Hindlimb muscle (tissue), 1 donor: ENCODE data around the gene RAPSN. TPM values are rescaled to one million over a fixed set of nuclear protein-coding genes. Genes with fewer than 3 reads are reported as not detected.

Experiments
- DNase-seq: peaks from one replicate; pipeline ENCODE4 v3.0.0-alpha.2; 2013
- polyA plus RNA-seq: library from polyadenylated mRNA; unstranded; fragments of 120-200 nt; gene quantifications from one replicate; pipeline ENCODE4 v1.2.1, GENCODE V29; 2013; ENCODE audit not compliant: insufficient read length

The RAPSN gene
- polyA plus RNA-seq, 1 donor, result 126 TPM

DNA sequence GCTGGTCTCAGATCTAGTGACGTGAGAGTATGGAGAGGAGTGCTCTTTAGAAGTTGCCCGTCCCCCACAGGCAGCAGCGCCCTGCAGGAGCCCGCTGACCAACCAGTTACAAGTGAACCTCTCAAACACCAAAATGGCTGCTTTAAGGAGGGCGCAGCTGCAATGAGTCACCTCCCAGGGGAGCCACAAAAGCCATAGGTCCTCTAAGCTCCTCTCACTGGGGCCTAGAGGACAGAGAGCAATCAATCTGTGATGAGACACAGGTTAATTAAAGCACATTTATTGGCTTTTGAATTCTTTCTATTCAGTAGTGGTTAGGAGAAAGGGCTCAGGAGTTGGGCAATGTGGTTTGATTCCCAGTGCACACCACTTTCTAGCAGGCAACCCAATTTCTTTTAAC is 15.5 kb upstream of the RAPSN start:
- DNase-seq, result no peak

DNA sequence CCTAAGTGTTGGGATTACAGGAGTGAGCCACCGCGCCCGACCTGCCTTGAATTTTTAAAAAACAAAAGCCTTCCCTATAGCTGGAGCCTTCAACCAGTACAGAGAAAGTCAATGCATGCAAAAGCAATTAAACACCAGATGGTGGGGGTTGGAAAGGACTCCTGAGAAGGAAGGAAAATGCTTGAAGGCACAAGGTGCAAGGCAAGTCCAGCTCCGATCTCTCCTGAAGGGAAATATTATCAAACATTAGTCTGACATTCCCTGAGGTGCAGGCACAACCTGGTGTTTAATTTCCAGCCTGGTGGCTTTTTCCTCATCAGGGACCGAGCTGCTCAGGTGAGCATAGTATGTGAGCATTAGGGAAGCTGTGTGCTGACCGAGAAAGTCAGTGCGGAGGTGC is 12.9 kb upstream of the RAPSN start:
- DNase-seq, result no peak

DNA sequence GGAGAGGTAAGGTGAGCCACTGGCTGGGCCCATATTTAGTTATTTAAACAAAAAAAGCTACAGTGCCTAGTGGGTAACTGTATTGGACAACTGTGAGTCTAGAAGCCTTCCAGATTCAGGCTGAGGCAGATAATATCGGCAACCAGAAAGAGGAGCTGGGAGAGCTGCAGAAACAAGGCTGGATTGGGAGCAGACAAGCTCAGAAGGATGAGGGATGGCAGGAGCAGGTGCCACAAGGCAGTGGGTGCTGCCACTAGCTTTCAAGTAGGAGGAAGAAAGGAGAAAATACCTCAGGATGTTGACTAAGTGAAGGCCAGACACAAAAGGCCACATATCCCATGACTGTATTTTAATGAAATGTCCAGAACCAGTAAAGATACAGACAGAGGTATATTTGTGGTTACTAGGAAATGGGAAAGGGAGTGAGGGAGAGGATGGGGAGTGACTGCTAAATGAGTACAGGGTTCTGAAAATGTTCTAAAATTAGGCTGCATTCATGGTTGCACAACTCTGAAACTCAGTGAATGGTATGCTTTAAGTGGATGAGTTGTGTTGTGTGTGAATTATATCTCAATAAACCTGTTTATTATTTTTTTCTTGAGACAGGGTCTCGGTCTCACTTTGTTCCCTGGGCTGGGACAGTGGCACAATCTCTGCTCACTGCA is 11.8 kb upstream of the RAPSN start:
- DNase-seq, result no peak

DNA sequence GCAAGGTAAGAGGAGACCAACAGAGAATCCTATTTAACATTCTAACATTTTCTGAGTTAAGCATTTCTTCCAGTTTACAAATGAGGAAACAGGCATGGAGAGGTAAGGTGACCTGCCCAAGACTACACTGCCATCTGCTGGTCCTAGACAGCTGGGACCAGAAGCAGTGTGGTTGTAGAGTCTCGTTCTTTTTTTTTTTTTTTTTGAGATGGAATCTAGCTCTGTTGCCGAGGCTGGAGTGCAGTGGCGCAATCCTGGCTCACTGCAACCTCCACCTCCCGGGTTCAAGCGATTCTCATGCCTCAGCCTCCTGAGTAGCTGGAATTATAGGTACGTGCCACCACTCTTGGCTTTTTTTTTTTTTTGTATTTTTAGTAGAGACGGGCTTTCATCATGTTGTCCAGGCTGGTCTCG is 5.3 kb upstream of the RAPSN start:
- DNase-seq, result peak; percentile 79

DNA sequence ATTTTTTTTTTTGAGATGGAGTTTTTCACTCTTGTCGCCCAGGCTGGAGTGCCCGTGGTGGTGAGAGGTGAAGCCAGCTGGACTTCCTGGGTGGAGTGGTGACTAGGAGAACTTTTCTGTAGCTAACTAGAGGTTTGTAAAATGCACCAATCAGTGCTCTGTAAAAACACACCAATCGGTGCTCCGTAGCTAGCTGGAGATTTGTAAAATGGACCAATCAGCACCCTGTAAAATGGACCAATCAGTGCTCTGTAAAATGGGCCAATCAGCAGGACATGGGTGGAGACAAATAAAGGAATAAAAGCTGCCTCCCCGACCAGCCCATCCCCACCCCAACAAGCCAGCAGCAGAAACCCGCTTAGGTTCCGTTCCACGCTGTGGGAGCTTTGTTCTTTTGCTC is 4.4 kb upstream of the RAPSN start:
- DNase-seq, result no peak

DNA sequence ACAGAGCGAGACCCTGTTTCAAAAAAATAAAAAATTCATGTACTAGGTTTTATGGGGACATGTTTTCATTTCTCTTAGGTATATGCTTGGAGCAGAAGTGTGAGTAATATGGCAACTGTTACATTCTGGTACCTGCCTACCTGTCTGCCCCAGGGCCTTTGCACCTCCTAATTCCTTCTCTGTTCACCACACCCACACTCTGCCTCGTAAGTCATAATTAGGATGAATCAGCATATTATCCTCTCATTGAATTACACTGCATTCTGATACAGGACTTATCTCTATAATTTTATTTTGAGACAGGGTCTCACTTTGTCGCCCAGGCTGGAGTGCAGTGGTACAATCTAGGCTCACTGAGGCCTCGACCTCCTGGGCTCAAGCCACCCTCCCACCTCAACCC is 3.1 kb upstream of the RAPSN start:
- DNase-seq, result no peak

DNA sequence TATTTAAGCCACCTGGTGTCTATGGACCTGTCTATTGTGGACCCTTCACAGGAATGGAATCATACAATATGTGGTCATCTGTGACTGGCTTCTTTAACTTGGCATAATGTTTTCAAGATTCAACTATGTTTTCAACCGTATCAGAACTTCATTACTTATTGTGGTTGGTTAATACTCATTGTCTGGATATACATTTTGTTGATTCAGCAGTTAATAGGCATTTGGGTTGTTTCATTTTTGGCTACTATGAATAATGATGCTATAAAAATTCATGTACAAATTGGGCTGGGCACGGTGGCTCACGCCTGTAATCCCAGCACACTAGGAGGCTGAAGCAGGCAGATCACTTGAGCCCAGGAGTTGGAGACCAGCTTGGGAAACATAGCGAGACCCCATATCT is 2.5 kb upstream of the RAPSN start:
- DNase-seq, result no peak

DNA sequence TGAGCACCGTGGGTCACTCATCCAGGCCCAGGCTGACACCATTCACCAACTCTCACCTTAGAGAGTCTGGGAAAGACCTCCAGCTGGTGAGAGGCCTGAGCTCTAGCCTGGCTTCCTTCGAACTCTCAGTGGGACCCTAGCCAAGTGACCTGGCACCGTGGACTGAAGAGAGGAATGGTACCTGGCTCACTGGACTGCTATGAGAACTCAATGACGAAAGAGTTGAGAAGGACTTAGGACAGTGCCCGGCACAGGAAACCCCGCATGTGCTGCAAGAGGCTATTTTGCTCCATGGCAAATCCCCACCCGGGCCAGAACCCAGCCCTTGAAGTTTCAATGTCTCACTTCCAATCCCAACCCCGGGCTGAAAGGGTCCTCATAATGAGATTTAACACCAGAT is 605 bp upstream of the RAPSN start:
- DNase-seq, result no peak

DNA sequence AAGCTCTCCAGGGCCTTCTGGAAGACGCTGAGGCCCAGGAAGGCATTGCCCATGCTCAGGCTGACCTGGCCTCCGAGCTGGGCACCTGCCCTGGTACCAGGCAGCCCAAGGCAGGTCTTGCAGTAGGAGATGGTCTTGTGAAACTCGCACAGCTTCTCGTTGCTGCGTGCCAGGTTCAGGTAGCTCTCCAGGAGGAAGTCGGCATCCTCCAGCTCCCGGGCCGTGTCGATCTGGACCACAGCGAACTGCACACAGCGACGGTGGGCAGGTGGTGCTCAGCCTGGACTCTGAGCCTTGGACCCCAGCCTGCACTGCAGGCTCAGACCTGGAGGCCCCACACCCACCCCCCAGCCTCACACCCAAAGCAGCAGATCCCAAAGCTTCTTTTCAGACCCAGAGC is 1.0 kb downstream of the RAPSN start:
- DNase-seq, result no peak

DNA sequence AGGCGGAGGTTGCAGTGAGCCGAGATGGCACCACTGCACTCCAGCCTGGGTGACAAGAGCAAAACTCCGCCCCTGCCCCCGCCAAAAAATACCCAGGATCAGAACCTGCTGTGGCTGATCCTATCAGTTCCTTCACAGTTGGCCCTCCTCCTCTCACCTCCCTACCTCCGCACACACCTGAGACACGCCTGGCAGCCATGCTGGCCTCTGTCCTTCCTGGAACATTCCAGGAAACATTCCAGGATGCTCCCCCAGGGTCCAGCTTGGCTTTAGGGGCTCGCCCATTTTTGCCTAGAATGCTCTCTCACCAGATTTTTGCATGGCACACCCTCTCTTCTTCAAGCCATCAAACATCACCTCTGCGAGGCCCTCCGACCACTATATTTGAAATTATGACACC is 2.1 kb downstream of the RAPSN start:
- DNase-seq, result no peak

DNA sequence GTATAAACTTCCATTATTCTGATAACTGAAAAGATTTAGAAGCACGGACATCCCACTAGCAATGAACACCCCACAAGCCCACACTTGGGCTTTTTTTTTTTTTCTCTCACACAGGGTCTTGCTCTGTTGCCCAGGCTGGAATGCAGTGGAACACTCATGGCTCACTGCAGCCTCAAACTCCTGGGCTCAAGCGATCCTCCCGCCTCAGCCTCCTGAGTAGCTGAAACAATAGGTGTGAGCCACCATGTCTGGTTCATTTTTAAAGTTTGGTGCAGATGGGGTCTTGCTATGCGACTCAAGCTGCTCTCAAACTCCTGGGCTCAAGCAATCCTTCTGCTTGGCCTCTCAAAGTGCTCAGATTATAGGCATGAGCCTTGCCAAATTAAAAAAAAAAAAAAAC is 3.1 kb downstream of the RAPSN start:
- DNase-seq, result no peak

DNA sequence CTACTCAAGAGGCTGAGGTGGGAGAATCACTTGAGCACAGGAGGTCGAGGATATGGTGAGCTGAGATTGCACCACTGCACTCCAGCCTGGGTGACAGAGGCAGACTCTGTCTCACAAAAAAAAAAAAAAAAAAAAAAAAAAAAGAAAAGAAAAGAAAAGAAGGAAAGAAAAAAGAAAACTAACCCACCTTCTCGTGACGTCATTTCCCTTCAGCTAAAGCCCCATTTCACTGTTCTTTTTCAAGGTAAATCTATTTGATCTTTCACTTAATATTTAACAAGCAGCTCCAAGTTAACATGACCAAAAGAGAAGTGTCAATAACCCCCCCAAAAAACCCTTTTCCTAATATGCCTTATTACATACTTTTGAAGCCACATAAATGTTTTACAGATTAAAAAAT is 5.1 kb downstream of the RAPSN start:
- DNase-seq, result no peak

DNA sequence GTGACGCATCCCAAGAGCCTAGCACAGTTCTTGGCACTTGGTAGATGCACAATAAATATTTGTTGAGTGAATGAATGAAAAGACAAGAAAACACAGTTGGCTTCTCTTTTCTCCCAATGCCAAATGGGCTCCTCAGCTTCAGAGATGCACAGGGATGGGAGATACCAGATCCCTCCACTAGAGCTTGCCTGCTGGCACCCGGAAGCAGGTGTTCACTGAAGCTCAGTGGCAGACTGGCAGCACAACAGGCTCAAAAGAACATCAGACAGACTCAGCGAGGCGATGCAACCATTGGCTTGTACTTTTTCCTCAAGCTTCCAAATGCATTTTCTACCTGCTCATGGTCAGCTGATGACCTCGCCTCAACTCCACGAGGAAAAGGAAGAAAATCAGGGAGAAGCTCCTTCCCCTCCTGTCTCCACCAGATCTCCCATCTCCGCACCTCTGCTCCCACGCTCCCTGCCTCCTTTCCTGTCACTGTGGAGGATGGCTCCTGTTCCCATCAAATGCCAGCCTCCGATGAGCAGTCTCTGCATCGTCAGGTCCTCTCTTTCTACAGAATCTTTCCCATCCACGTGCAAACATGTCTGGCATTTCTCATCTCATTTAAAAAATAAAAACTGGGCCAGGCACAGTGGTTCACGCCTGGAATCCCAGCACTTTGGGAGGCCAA is 5.8 kb downstream of the RAPSN start:
- no peak for DNase-seq

DNA sequence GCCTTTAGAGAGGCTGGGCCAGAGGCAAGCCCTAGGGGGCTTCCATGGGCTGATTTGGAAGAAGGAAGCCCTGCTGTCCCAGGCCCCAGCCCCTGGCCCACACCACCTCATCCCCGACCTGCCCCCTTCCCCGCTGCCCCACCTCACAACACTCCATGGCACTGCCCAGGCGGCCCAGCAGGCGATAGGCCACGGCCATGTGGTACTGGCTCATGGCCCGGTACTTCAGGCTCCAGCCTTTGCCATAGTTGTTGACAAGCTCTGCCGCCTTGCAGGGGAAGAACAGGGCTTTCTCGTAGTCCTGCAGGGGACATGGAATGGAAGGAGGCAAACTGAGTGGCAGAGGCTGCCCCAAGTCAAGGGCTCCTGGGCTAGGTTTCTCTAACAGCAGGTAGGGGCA is 6.4 kb downstream of the RAPSN start:
- DNase-seq, result no peak

DNA sequence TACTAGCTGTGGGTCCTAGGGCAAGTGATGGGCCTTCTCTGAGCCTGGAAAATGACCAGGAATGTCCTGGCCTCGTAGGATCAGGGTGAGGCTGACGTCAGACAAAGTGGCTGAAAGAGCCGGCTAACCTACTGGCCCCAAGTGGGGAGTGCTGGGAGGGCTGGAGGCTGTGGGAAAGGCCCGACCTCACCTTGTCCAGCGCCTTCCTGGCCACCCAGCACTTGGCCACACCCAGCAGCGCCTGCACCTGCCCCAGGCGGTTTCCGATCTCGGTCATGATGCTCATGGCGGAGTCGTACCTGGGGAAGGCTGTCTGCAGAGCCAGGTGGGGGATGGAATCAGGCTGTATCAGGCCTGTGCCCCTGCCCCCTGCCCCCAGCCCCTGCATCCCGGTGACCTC is 7.5 kb downstream of the RAPSN start:
- DNase-seq, result no peak

DNA sequence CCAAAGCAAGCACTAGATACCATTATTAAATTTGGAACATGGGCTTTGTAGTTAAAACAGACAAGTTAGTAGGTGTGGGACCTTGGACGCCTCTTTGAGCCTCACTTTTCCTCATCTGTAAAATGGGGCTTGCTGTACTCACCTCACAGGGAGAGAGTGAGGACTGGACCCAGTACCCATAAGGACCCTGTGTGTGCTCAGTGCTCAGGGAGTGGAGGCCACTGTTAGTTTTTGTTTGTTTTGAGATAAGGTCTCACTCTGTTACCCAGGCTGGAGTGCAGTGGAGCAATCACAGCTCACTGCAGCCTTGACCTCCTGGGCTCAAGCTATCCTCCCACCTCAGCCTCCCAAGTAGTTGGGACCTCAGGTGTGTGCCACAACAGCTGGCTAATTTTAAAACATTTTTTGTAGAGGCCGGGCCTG is 8.9 kb downstream of the RAPSN start:
- no peak for DNase-seq

DNA sequence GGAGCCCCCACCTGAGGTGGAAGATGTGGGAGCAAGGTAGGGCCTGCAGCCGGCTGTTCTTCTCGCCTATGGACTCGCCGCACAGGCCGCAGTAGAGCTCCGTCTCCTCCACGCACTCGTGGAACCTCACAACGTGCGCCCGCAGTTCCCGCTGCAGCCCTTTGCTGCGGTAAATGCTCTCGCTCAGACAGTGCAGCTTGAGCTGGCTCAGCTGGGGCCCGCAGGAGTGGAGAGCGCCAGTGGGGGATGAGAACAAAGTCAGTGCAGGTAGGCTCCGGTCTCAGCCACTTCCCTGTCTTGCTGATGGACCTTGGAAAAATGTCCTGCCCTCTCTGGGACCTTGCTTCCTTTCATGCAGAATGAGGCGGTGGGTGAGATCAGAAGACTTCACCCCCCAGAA is 10.2 kb downstream of the RAPSN start:
- no peak for DNase-seq

DNA sequence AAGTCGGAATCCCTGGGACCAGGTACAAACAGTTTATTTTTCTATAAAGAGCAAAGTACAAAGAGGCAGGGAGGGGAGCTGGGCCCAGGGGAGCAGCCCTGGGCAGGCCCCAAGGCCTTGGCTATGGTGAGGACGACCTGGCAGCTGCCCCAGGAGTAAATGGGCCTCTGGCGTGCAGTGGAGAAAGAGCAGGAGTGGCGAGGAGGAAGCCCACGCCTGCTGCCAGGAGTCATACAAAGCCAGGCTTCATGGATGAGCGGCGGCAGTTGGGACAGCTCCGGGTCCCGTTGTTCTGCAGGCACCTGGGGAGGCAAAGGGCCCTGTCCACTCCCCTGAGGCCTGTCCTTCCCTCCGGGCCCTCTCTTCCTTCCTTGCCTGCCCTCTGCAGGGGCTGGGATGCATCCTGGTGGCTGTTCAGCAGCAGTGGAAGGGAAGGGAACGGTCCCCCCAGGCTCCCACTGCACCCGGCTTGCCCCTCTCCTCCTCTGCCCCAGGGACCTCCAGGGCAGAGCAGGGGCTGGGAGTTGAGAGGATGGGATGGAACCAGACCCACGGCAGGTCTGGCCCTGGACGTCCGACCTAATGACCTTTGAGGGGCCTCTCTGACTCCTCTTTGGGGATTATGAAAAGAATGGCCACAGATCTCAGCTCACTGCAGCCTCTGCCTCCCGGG is 11.1 kb downstream of the RAPSN start:
- no peak for DNase-seq

DNA sequence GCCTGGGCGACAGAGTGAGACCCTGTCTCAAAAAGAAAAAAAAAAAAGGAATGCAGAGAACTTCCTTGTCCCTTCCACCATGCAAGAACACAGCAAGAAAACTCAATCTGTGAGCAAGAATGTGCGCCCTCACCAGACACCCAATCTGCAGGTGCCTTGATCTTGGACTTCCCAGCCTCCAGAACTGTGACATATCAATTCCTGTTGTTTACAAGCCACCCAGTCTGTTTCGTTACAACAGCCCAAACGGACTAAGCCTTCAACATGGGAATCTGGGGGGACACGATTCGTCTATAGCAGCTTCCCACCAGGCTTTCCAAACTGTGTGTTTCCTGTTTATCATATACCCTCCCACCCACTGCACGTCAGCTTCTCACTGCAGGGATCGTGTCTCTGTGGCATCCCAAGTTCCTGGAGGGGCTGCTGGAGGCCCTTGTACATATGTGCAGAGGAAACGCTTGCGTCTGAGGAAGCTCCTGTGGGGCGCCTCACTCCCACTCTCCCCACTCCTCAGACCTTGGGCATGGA is 11.7 kb downstream of the RAPSN start:
- no peak for DNase-seq

DNA sequence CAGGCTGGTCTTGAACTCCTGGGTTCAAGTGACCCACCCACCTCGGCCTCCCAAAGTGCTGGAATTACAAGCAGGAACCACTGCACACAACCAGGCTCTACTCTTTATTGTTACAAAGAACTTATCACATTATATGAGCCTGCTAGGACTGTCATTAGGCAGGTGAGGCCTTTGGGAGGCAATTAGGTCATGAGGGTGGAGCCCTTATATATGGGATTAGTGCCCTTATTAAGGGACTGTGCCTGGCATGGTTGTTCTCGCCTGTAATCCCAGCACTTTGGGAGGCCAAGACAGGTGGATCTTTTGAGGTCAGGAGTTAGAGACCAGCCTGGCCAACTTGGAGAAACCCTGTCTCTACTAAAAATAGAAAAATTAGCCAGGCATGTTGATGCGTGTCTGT is 12.2 kb downstream of the RAPSN start:
- DNase-seq, result no peak

DNA sequence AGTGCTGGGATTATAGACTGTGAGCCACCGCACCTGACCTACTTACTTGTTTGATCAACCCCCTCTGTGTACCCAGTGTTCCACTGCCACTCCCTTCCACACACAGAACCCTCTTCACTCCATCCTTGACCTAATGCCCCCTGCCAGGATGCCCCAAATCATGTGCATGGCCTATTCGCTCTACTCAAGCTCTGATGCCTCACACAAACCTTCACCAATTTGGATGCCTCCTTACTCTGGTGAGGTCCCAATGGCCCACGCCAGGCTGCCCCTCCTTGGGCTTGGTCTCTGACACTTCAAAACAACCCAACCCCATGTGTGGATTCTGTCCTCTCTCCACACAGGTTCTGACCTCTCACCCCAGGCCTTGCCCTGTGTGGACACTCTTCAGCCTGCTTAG is 13.2 kb downstream of the RAPSN start:
- DNase-seq, result no peak

DNA sequence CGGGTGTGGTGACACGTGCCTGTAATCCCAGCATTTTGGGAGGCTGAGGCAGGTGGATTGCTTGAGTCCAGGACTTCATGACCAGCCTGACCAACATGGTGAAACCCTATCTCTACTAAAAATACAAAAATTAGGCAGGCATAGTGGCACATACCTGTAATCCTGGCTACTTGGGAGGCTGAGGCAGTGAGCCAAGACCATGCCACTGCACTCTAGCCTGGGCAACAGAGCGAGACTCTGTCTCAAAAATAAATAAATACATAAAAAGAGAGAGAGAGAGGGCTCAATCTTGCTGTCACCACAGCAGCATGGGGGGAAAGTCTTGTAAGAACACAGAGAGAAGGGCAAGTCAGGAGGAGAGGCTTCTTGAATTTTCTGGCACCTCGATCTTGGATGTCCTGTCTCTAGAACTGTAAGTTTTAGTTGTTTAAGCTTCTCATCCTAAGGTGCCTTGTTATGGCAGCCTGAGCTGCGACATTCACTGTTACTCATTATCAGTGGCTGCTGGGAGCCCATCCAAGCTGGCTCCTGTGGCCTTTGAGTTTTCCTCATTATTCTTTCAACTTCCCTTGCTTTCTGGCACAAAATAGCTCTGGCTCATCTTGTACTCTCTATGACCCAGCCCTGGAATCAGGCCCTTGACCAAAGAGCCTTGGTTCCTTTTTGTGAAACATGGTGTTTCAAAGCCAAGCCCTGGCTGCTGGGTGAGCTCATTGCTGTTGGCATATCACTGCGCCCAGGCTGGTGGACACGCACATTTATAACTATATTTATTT is 14.7 kb downstream of the RAPSN start:
- DNase-seq, result no peak

DNA sequence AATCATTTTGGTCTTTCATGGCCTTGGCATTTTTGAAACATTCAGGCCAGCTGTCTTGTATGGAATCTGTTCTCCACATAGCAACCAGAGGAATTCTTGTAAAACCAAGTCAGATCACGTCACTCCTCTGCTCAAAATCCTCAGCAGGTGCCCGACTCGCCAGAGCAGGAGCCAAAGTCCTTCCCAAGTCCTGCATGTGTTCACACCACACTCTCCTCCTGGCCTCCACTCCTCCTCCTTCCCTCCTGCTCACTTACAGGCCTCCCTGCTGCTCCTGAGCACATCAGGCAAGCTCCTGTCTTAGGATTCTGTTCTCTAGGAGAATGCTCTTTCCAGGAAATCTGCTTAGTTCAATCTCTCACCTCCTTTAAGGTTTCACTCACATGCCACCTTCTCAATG is 15.8 kb downstream of the RAPSN start:
- no peak for DNase-seq
